MM.1S (cell line): ENCODE results near the gene TEK.

Source experiments
- EZH2 ChIP-seq: fragments of 300-600 bp; sonication (generic); optimal IDR thresholded peaks from 2 replicates; pipeline ENCODE3; 2017; ENCODE audit warnings: low read depth, mild to moderate bottlenecking, antibody characterized with exemption, low read length, mixed read lengths
- TF ChIP-seq, protein P1 (sequence below): fragments of 300-600 bp; sonication (generic); IDR thresholded peaks from 2 replicates; pipeline ENCODE4 v1.5.1; 2016; ENCODE audit warnings: antibody characterized with exemption, low read length, mixed read lengths

DNA sequence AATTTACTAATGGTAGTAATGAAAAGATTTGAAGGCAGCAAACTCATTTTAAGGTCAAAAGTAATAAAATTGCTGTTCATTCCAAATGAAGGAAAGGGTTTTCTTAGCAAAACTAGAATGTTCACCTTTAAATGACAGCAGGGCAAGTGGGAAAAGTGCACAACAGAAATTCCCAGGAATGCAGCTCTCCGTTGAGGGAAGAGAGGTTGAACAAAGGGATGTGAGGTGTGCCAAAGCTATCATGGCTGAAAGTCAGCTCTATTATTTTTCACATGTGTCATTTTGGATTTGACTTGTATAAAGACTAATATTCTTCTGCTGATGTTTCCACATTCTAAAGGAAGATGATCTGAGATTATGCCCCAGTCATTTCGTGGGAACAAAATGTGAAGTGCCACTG lies 51.6 kb downstream of the TEK start:
- TF ChIP-seq, protein P1, sequence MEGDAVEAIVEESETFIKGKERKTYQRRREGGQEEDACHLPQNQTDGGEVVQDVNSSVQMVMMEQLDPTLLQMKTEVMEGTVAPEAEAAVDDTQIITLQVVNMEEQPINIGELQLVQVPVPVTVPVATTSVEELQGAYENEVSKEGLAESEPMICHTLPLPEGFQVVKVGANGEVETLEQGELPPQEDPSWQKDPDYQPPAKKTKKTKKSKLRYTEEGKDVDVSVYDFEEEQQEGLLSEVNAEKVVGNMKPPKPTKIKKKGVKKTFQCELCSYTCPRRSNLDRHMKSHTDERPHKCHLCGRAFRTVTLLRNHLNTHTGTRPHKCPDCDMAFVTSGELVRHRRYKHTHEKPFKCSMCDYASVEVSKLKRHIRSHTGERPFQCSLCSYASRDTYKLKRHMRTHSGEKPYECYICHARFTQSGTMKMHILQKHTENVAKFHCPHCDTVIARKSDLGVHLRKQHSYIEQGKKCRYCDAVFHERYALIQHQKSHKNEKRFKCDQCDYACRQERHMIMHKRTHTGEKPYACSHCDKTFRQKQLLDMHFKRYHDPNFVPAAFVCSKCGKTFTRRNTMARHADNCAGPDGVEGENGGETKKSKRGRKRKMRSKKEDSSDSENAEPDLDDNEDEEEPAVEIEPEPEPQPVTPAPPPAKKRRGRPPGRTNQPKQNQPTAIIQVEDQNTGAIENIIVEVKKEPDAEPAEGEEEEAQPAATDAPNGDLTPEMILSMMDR = no peak
- no peak for TF ChIP-seq EZH2
